Myocyte (in vitro differentiated cells): Measurements from ENCODE around the gene NF1. TPM values are rescaled to one million over a fixed set of nuclear protein-coding genes. Genes with fewer than 3 reads are reported as not detected.
"Not testable (repeated sequence)": the region's sequence is repeated elsewhere in the genome, so short reads cannot be mapped to it uniquely, and the experiment has no call there.

Source experiments
- DNase-seq: peaks from one replicate; pipeline ENCODE4 v3.0.0-alpha.2; 2012; ENCODE audit warnings: low read depth
- total RNA-seq: library from RNA; depleted of rRNA; stranded (reverse); fragments of >200 nt; gene quantifications from 2 replicates; pipeline ENCODE4 v1.2.3, GENCODE V29; 2014

Gene NF1
- total RNA-seq, 1 donor from 2014 or later = 31.8 TPM

DNA sequence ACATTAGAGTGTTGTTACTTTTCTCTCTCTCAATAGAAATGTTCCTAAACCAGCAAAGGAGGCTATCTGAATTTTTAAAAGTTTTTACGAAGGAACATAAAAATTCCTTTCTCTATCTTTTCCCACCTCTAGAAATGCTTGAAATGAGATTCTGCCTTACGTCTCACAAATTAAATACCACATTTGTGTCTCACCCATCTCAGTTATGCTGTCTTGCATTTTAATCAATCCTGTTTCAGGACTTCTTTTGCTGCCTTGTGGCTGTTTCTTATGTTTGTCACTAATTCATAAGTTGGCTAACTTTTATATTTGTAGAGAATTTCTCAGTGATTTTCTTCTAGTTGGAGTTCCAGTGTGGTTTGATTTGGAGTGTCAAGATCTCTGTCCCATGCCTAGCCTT, 198.8 kb downstream of the NF1 start:
- DNase-seq = no peak

DNA sequence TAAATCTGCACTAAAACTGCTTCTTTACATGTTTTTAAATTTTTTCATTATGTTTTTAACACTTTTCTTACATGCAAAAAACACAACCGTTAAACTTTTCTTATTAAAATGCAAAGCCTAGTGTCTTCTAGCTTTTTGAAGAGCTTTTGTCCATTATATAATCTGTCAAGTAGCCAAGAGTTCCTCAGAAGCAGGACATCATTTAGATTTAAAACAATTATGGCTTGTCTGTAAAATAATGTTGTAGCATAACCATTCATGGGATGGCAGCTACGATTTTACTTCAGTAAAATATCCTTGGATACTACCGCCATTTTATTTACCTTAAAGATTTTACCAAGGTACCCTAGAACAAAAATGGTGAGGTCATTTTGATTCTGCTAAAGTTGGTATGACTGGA, 199.5 kb downstream of the NF1 start:
- no peak for DNase-seq

DNA sequence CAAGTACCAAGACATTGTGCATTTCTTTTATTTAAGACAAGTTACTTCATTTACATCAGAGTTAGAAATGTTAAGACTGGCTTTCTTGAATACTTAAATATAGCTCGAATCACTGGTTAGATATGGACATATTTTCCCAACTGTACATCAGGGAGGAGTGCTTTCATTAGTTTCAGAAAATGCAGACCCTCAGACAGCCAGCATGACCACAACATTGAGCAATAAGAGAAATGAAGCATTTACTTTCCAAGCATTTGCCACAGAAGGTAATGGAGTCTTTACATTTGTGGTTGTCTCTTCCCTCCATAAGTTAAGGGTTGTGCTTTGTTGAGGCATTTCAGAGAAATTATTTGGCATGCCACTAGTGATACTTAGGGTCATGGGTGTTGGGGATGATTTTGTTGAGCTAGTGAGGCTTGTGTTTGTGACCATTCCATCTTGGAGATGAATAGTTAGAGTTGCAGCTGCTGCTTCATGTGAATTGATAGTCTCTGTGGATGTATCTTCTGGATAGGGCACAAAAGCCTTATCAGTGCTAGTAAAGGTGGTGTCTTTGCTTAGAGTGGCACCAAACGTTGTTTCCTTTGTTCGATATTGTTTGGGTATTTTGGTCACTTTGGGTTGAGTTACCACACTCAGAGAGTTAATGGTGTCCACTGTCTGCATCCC, 200.2 kb downstream of the NF1 start:
- DNase-seq = no peak

DNA sequence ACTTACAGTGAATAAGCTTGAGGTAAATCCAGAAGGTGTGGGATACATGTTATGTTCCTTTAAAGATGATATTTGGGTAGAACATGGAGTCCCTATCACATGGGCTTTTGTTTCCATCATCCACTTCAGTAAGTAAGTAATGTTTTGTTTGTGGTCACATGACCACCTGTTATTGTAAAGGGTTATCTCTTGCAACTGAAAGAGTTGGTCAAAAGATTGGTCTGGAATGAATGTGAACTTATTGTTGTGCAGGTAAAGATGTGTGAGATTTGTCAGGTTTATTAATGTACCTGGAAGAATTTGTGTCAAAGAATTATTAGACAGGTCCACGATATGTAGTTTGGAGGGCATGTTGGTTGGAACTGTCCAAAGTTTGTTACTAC, 200.7 kb downstream of the NF1 start:
- no peak for DNase-seq

DNA sequence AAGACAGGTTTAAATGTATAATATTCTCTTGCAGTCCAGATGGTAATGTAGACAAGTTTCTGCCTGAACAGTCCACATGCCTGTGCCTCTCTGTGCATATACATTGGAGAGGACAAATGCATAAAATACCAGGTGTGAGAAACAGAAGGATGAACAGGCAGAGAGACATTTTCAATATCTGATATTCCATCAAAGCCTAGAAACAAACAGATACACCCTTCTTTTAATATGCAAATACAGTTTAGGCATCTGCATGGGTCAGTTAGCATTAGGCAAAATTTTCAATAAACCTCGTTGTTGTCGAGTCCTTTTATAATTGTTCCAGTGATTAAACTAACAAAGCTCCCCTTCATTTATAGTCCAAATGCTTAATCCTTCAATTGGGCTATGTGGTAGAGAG, 201.4 kb downstream of the NF1 start:
- no peak for DNase-seq

DNA sequence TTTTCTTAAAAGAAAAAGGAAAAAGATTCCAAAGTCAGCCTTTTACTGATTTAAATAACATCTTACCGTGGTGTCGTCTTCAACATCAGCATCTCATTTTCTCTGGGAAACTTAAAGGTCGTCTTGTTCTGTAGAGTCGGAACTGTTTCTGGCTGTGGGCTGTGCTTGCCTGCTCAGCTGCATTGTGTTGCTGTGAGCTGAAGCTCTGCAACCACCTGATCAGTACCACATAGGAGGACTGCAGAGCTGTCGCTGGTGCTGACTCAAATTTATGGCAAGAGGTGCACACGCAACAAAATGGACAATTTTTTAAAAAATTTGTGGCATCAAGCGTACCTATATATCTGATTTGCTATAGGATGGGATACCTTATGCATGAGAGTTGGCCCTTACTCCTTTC, 202.3 kb downstream of the NF1 start, which contains the start of gene OMG:
Gene OMG (minus strand): TSS at position 150 of the 400 bp plus-strand sequence. CDS start 908 bp downstream, outside the sequence.
- no peak for DNase-seq

DNA sequence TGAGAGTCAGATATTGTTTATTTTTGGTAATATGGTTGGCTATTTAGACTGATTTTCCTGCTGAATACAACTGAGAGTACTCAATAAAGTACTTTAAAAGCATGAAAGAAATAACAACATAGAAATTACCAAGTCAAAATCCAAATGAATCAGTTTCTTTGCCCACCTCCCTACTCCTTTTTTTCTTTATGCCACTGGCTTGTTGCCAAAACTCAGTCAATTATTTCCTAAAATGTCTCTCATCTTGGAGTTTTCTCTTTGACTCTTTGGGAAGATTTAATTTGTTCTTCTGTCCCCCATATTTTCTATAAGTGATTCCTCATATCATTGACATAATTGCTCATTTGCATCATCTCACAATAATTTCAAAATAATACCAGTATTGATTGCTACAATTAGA, 204.8 kb downstream of the NF1 start:
- DNase-seq = no peak

DNA sequence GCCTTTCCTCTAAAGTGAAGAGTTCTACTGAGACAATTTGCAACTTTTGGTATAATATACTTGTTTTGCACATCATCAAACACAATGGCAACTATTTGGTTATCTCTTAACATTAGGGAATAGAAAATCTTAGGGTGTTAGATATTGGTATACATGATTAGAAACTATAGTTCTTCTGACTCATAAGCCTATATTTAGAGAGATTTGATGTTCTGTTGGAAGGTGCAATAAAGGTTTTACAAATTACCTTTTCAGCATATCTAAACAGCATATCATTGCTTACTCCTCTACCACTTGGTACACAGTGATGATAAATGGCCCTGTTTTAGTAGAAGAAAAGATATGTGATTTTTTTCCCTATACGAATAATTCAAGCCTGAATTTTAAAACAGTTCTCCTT, 212.9 kb downstream of the NF1 start:
- no peak for DNase-seq

DNA sequence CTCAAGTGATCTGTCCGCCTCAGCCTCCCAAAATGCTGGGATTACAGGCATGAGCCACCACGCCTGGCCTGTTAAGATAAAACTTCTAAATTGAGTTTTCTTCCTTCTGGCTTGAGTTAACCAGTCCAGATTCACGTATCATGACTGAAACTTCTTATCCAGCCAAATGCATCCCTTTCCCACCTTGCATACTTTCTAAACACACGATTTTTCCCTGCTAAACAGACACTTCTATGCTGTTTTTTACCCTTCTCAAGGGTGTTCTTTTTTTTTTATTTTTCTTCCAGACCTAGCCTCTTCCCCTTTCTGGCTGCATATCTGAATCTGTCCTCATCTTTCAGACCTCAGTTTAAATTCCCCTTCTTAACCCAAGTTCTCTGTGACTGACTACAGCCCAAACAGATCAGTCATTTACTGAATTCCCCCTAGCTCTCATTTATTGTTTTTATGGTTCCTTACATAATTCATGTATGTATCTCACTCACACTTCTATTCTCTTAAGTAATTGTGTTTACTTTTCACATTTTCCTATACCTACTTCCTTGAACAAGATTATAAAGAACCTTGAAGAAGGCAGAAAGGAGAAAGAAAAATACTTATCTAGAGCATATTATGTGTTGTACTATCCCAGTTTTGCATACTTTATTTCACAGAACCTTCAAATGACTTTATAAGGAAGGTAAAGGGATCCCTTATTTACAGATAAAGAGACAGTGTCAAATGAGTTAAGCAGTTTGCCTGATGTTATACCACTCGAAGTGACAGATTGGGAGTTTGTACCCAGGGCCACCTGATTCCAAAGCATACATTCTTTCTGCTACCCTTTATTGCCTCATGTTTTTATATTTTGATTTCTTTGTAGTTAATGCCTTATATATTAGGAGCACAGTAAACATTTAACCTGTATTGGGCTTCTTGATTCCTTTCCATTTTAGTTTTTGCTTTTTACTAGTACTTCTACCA, 213.9 kb downstream of the NF1 start:
- DNase-seq = no peak

DNA sequence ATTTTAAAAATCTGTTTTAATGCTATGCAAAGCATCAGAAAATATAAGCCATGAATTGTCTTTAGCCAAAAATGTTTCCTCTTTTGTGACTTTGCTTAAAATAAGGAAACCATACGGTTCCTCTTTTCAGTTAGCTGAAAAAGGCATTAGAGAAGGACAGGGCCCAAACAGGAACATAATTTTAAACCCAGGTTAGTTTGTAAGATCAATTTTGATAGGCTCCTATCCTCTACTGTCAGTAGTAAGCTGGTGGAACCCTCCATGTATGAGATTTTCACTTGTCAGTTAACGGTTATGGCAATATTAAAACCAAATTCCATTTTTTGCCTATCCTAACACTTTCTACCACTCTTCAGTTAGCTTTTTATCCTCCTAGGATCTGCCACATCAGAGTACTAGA, 214.8 kb downstream of the NF1 start:
- DNase-seq = no peak

DNA sequence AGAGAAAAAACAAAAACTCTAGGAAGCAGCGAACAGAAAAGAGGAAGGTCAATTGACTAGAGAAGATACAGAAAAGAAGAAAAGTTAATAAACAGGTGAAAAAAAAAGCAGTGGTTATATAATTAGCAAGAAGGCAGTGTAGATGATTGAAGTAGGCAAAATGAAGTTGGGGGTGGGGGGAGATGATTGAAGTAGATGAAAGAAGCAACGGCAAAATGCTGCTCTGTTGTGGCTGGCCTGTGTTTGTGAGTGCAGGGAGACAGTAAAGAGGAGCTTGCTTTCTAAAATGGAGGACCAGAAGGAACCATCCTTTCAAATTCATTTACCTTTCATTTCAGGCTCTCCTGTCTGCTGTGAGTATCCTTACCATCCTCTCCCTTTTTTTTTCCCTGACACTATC, 215.5 kb downstream of the NF1 start:
- no peak for DNase-seq

DNA sequence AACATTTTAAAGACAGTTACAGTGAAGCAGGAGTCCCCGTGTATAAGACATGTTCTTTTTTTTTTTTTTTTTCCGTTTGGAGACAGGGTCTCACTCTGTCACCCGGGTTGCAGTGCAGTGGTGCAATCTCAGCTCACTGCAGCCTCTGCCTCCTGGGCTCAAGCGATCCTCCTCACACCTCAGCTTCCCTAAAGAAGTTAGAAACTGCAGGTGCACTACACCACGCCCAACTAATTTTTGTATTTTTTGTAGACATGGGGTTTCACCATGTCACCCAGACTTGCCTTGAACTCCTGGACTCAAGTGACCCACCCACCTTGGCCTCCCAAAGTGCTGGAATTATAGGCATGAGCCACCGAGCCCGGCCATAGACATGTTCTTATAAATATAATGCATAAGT, 216.1 kb downstream of the NF1 start:
- no peak for DNase-seq

DNA sequence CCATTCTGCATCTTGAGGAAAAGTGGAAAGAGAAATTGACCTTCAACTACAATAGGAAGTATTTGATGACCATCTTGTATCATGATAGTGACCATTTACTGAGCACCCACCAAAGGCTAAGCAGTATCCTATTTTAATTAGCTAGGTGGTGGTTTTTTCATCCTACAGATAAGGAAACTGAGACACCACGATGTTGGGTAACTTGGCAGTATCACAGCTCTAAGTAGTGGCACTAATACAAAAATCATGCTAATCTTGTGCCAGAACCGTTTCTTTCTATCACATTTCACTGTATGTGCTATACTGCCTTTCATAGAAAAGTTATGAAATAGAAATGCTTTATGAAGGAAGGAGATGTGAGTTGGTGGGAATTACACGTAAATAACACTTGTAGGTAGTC, 216.7 kb downstream of the NF1 start:
- DNase-seq = no peak

DNA sequence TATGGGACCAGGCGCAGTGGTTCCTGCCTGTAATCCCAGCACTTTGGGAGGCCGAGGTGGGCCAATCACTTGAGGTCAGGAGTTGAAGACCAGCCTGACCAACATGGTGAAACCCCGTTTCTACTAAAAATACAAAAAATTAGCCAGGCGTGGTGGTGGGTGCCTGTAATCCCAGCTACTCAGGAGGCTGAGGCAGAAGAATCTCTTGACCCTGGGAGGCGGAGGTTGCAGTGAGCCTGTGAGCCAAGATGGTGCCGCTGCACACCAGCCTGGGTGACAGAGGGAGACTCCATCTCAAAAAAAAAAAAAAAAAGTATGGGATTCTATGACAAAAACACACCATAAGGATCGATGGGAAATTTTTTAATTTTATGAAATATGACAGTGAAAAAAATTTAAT, 217.4 kb downstream of the NF1 start:
- DNase-seq = not testable (repeated sequence)

DNA sequence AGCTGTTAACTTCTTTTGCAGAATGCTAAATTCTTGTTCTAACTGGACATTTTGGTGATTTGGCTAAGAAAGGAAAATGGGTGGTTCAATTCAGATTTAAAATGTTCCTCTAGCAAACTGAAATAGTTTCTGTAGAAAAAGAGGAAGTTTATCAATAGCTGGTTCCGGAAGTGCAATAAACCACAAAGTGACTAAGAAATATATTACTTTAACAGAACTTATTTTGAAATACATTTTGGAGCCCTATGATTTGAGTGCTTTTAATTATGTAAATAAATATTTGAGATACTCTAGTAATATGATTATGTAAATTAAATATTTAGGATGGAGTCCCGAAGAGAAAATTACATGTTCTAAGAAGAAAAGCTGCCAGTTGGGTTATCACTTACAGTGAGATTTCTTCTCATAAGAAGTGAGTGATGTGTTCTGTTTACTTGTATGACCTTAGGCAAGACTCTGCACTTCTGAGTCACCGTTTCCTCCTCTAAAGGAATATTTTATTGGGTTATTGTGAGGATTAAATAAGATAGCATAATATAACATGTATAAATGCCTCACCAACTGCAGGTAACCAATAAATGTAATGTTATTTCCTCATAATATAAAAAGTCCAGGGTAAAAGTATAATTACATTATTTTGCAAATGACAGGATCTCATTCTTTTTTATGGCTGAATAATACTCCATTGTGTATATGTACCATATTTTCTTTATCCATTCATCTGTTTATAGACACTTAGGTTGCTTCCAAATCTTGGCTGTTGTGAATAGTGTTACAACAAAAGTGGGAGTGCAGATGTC, 219.4 kb downstream of the NF1 start, which contains the start of gene EVI2B:
Gene EVI2B (minus strand): TSS at position 73 of the 800 bp plus-strand sequence. CDS start 8,445 bp downstream, outside the sequence.
- DNase-seq = peak; percentile 16

DNA sequence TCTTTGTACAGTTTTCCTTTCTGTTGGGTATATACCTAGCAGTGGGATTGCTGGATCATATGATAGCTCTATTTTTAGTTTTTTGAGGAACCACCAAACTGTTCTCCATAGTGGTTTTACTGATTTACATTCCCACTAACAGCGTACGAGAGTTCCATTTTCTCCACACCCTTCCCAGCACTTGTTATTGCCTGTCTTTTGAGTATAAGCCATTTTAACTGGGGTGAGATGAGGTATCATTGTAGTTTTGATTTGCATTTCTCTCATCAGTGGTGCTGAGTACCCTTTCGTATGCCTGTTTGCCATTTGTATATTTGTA, 220.0 kb downstream of the NF1 start:
- no peak for DNase-seq

DNA sequence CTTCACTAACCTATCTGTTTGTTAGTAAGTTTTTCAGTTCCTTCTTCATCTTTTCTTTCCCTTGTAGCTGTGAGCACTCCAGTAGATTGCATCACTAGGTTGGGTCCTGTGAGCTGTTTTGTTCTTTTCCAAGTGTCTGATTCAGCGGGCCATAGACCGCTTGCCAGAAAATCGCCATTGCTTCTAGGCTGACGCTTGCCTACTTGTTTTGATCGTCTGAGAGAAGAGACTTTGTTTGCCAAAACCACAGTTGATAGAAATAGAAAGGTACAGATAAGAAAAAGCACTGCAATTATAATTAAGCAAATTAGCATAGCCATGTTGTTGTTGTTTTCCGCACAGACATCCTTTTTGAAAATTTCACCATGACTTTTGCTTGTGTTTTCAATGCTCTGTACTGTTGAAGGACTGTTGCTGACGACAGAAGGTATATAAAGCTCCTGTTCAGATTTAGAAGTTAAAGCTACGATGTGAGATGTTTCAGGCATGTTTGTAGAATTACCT, 223.6 kb downstream of the NF1 start:
- DNase-seq = peak; percentile 82

DNA sequence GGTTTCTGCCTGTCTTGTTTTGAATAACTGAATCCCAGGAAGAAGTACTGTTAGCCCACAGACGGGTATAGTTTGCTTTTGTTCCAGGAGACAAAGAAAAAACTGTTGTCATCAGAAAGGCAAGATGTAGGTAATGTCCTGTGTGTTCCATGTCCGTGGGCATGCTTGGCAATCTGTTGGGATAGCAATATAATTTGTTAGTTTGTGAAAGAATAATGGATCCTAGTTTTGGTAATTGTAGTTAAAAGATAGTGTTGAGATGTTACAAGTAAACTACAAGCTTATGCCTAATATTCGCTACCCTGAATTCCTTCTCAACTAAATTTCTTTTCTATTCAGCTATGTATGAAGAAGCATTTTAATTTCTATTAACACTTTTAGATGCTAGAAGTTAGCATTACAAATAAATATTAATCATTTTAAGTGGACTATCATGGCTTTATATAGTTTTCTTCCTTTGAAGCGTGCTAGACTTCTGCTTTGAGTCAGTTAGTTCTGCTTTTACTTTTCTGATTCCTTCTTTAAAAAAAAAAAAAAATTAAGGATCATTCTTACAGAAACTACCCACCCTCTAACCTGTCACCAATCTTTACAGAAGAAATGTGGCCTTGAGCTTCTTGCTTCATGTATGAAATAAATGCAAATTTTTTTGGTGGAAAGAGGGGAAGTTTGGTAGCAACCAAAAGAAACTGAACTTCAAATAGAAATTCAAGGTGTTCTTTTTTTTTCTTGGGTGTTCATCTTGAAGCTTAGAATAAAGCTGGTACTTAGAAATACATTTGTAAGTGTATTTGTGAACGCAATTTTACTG, 224.3 kb downstream of the NF1 start:
- DNase-seq = peak; percentile 54

DNA sequence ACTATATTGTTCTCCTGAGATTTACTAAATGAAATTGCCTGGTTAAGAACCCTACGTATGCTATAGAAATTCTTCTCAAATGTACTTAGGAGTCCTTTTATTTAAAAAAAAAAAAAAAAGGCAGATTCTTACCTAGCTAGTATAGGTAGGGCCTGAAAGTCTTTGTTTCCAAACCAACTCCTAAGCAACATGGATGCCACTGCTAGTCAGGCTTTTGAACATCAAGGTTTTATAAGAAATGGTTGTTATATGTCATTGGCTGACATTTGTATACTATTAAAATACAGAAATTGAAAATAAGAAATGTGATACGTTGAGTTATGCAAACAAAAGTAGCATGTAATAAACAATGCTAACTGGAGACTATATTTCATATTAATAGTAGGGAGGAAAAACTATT, 225.5 kb downstream of the NF1 start:
- no peak for DNase-seq

DNA sequence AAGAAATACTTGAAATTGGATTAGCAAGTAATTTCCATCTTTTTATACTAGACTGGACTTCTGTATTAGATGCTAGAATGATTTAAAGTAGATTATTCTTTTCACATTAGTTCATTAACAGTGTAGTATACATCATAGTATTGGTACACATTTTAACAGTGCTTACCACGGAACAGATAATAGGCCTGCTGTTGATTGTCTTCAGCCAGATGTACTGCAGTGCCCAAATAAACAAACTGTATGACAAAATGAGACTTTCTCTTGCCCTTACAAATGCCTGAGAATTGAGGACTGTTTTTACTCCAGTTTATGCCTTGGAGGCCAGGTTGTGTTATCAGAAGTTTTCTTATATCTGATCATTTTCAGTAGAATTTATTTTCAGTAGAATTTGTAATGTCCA, 226.0 kb downstream of the NF1 start:
- DNase-seq = peak; percentile 32

DNA sequence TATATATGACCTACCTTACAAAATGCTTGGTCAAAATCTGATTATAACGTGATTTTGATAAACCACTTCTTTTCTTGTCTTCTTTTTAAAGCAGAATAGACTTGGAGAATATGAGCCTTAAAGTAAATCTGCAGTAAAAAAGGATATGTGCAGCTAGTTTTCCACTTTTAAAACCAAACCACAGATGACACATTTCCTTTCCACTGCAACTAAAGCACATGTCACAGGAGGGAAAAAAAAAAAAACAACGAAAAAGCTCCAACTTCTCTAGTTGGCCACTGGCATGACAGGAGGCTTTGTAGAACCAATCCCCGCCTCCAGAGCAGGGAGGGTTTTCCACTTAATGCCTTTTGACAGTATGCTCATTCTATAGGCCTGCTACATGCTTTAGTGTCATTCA, 226.7 kb downstream of the NF1 start, which contains the start of gene EVI2A:
Gene EVI2A (minus strand): TSS at position 142 of the 400 bp plus-strand sequence. CDS start 2,609 bp downstream, outside the sequence.
- DNase-seq = peak; percentile 76
